ENCODE data around the gene PLD4. TPM values are rescaled to one million over a fixed set of nuclear protein-coding genes. Genes with fewer than 3 reads are reported as not detected.
A peak's percentile ranks its signal among the peaks of the same experiment; 100 is the strongest.

PLD4 gene
- total RNA-seq, 1 donor from 2014 or later, result not detected

DNA sequence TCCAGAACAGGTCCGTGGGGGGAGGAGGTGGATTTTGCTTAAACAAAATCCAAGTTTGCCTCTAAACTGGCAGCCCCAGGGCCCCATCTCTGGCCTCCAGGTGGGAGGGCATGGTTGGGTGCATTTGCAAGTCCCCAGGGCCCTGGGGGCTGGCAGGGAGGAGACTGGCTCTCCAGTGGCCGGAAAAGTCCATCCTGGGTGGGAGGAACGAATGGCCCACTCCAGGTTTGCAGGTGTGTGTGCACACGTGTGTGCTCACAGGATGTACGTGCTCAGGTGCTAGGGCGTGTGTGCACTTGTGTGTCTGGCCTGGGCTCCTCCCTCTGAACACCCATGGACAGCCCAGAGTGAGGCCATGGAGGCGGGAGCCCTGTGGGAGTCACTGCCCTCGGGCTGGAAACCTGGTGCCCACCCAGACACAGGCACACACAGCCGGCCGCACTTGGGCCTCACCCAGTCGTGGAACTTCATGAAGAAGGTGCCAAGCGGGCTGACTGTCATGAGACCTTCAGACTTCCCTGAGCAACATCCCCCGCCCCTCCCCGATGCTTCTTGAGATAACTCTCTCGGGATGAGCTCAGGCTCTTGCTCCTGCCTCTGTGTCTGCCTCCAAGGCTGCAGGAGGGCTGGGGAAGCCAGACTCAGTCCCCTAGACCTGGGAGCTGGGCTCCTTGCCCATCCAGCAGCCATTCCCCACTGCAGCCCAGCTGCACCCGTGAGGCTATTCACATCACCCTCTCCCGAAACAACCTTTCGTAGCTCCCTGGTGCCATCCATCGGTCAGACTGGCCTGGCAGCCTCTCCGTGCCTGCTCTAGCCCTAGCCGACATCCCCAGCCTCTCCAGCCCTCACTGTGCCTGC, 44.1 kb downstream of the PLD4 start:
- peaks cover 75% of the 10 kb centered on the region for H3K4me1 ChIP-seq
- peak overlapping the region; percentile 99 for H3K27ac ChIP-seq
- peak in 1 of 2 donors; percentile 94 for DNase-seq (ENCODE audit: extremely low spot score in 2 of 2)
- no peaks in the 10 kb centered on the region for H3K9me3 ChIP-seq
- no peaks in the 10 kb centered on the region for H3K27me3 ChIP-seq
- no peaks in the 10 kb centered on the region for H3K36me3 ChIP-seq
- intact Hi-C loops (cut with DNase I), result loop anchor here (5.0 kb wide), 1 partner anchor 36 kb away; no protein-coding TSS in a partner anchor
- TF ChIP-seq POLR2AphosphoS5 (IDR thresholded peaks at IDR 0.05; ENCODE audit: insufficient read depth in 1 of 2, low read depth in 1 of 2) (peak in 1 of 2 donors; percentile 19), POLR2A (IDR thresholded peaks at IDR 0.05) (no peak)
- TF ChIP-seq, protein P1, sequence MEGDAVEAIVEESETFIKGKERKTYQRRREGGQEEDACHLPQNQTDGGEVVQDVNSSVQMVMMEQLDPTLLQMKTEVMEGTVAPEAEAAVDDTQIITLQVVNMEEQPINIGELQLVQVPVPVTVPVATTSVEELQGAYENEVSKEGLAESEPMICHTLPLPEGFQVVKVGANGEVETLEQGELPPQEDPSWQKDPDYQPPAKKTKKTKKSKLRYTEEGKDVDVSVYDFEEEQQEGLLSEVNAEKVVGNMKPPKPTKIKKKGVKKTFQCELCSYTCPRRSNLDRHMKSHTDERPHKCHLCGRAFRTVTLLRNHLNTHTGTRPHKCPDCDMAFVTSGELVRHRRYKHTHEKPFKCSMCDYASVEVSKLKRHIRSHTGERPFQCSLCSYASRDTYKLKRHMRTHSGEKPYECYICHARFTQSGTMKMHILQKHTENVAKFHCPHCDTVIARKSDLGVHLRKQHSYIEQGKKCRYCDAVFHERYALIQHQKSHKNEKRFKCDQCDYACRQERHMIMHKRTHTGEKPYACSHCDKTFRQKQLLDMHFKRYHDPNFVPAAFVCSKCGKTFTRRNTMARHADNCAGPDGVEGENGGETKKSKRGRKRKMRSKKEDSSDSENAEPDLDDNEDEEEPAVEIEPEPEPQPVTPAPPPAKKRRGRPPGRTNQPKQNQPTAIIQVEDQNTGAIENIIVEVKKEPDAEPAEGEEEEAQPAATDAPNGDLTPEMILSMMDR (IDR thresholded peaks at IDR 0.05), result no peak
- peak overlapping the region; percentile 64 to 76 for H3K4me3 ChIP-seq

GRCh38 chr14:104969741-104970230, 45.1 kb downstream of the PLD4 start:
- no peak for DNase-seq (ENCODE audit: extremely low spot score in 2 of 2)
- intact Hi-C loops (cut with DNase I), result loop anchor here (5.0 kb wide), 2 partner anchors 37 to 53 kb away; partner anchors contain the start of gene CDCA4
- Histone ChIP-seq H3K4me1 (peaks cover 85% of the 10 kb centered on the region), H3K9me3 (no peaks in the 10 kb centered on the region), H3K27me3 (no peaks in the 10 kb centered on the region), H3K36me3 (no peaks in the 10 kb centered on the region), H3K4me3 (peak overlapping the region; percentile 64 to 76), H3K27ac (peak overlapping the region; percentile 99)
- TF ChIP-seq, protein P1 (IDR thresholded peaks at IDR 0.05), result no peak
- TF ChIP-seq POLR2A (IDR thresholded peaks at IDR 0.05), result no peak
- TF ChIP-seq POLR2AphosphoS5 (IDR thresholded peaks at IDR 0.05; ENCODE audit: insufficient read depth in 1 of 2, low read depth in 1 of 2), result no peak

GRCh38 chr14:104970231-104971068, 45.8 kb downstream of the PLD4 start:
- intact Hi-C loops (cut with DNase I), result loop anchor here (5.0 kb wide), 1 partner anchor 52 kb away; the partner anchor contains the start of gene CDCA4
- Histone ChIP-seq H3K27ac (peak overlapping the region; percentile 99), H3K9me3 (no peaks in the 10 kb centered on the region), H3K36me3 (no peaks in the 10 kb centered on the region), H3K27me3 (no peaks in the 10 kb centered on the region), H3K4me3 (peak overlapping the region; percentile 64 to 76), H3K4me1 (peaks cover 92% of the 10 kb centered on the region)
- TF ChIP-seq, protein P1 (IDR thresholded peaks at IDR 0.05), result no peak
- TF ChIP-seq POLR2AphosphoS5 (IDR thresholded peaks at IDR 0.05; ENCODE audit: insufficient read depth in 1 of 2, low read depth in 1 of 2) (peak; percentile 92 to 98), POLR2A (IDR thresholded peaks at IDR 0.05) (peak in 1 of 2 donors; percentile 68)
- peak in 1 of 2 donors; percentile 98 for DNase-seq (ENCODE audit: extremely low spot score in 2 of 2)

GRCh38 chr14:104971447-104972240, 47.0 kb downstream of the PLD4 start:
- no peak for TF ChIP-seq POLR2AphosphoS5 (IDR thresholded peaks at IDR 0.05; ENCODE audit: insufficient read depth in 1 of 2, low read depth in 1 of 2)
- TF ChIP-seq, protein P1 (IDR thresholded peaks at IDR 0.05), result no peak
- no peak for TF ChIP-seq POLR2A (IDR thresholded peaks at IDR 0.05)
- no peaks in the 10 kb centered on the region for H3K36me3 ChIP-seq
- H3K4me1 ChIP-seq, result peaks cover 94% of the 10 kb centered on the region
- H3K27ac ChIP-seq, result peak overlapping the region; percentile 99
- no peak for DNase-seq (ENCODE audit: extremely low spot score in 2 of 2)
- H3K4me3 ChIP-seq, result peak overlapping the region in 1 of 2 donors; percentile 64
- H3K27me3 ChIP-seq, result no peaks in the 10 kb centered on the region
- H3K9me3 ChIP-seq, result no peaks in the 10 kb centered on the region
- intact Hi-C loops (cut with DNase I), result loop anchor here (5.0 kb wide), 1 partner anchor 51 kb away; the partner anchor contains the start of gene CDCA4
